Activated naive CD4-positive, alpha-beta T cell treated with Interleukin-2 at 50 U/mL for 16 hours (primary cell): ENCODE measurements around the gene VCAM1.
"Not testable (repeated sequence)": the region's sequence is repeated elsewhere in the genome, so short reads cannot be mapped to it uniquely, and the experiment has no call there.

ENCODE experiments used
- DNase-seq: peaks from one replicate; pipeline ENCODE4 v3.0.0-alpha.2; 2020

VCAM1 gene

DNA sequence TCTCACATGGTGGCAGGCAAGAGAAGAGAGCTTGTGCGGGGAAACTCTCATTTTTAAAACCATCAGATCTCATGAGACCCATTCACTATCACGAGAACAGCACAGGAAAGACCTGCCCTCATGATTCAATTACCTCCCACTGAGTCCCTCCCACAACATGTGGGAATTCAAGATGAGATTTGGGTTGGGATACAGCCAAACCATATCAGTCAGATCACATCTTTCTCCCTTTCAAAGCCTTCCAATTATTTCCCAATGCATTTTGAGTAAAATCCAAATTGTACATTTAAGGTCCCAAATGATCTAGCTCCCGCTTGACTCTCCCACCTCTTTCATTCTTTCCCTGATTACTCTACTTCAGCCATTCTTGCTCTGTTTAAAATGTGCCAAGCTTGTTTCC, 62.2 kb downstream of the VCAM1 start:
- DNase-seq = not testable (repeated sequence)

- DNase-seq = no peak
Observed at GRCh38 chr1:100782473-100783039, 63.0 kb downstream of the VCAM1 start.

- no peak for DNase-seq
Observed at GRCh38 chr1:100785470-100786052, 66.0 kb downstream of the VCAM1 start.

DNA sequence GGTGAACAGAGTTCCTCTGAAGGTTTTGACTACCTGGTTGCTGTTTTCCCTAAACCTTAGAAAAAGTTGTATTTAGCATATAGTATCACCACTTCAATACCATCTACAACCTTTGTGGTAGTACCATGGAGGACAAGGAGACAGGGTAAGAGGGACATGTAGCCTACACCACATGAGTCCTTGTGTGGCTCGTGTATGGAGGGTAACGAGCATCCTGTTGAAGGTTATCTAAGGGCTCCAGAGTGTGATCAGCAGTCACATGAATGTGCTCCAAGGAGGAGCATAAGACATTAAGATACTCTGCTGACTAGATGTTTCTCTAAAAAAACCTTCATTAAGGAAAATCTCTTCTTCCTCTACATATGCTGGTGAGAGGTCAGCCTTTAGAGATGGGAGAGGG, 67.3 kb downstream of the VCAM1 start:
- DNase-seq = no peak
